NOMO-1 treated with DMSO at 0.1 percent for 48 hours (cell line): ENCODE data around the gene APLN.

Experiments used
- DNase-seq: peaks from one replicate; lab custom pipeline; 2025; ENCODE audit not compliant: unreplicated experiment; lab: John Stamatoyannopoulos, UW

APLN gene

DNA sequence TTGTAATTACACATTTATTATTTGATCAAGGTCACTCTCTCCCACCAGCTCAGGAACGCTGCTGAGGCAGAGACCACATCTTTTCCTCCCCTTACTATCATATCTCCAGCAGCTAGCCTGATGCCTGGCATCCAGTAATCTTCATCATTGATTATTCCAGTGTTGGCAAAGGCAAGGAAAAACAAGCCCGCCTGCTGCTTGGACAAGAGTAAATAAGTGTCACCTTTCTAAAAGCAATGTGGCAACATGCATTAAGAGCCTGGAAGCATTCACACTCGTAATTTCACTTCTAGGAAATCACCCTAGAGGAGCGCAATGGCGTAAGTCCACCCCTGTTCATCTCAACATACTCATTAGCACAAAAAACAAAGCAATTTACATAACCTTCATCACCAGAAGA lies 54.8 kb downstream of the APLN start:
- no peak for DNase-seq

DNA sequence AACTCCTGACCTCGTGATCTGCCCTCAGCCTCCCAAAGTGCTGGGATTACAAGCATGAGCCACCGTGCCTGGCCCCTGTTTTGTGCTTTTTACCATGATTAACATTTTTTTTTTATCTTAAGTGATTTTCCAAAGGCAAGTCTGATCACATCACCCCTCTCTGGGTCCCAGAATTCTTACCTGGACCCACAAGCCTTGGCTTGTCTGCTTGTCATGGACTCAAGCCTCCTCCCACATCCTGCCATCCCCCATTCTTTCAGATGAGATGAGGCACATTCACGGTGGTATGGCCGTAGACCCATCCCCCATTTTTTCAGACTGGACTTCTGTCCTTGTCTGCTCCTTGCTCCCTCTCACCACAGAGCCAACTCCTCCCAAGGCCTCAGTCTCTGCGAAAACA lies 55.3 kb downstream of the APLN start:
- no peak for DNase-seq

- DNase-seq = no peak
Observed at GRCh38 chrX:129597905-129598304, 56.9 kb downstream of the APLN start.

- DNase-seq = no peak
Observed at GRCh38 chrX:129596077-129596476, 58.7 kb downstream of the APLN start.
